Stimulated activated CD4-positive, alpha-beta T cell treated with anti-CD3 and anti-CD28 coated beads, Interleukin-4, amount 100 ng/mL, for 1 hour (primary cell): ENCODE results near the gene ZNF275.
"Not testable (repeated sequence)": the region's sequence is repeated elsewhere in the genome, so short reads cannot be mapped to it uniquely, and the experiment has no call there.

Experiments used
- DNase-seq: peaks from one replicate; pipeline ENCODE4 v3.0.0-alpha.2; 2020

Gene ZNF275

GRCh38 chrX:153333821-153334653, at the start of gene ZNF275:
Gene ZNF275 (plus strand): TSS chrX:153334153. CDS start chrX:153336680, 2,527 bp downstream.
- DNase-seq = peak; percentile 80

- DNase-seq = not testable (repeated sequence)
These were observed 48.3 kb upstream of the ZNF275 start for GRCh38 chrX:153285678-153286077.

- DNase-seq = not testable (repeated sequence)
These were observed 45.1 kb upstream of the ZNF275 start for GRCh38 chrX:153288807-153289206.

GRCh38 chrX:153293485-153294071, 40.4 kb upstream of the ZNF275 start:
- DNase-seq = not testable (repeated sequence)

- DNase-seq = no peak
These were observed 36.6 kb upstream of the ZNF275 start for GRCh38 chrX:153297376-153297775.

- DNase-seq = no peak
These were observed 34.1 kb upstream of the ZNF275 start for GRCh38 chrX:153299855-153300254.

- no peak for DNase-seq
These were observed 32.2 kb upstream of the ZNF275 start for GRCh38 chrX:153301746-153302145.

GRCh38 chrX:153302796-153303195, 31.2 kb upstream of the ZNF275 start:
- no peak for DNase-seq

GRCh38 chrX:153303276-153304262, 30.4 kb upstream of the ZNF275 start:
- no peak for DNase-seq

GRCh38 chrX:153304988-153305736, 28.8 kb upstream of the ZNF275 start:
- DNase-seq = no peak

GRCh38 chrX:153305972-153306371, 28.0 kb upstream of the ZNF275 start:
- DNase-seq = no peak

- DNase-seq = no peak
These were observed 27.3 kb upstream of the ZNF275 start for GRCh38 chrX:153306527-153307115.

GRCh38 chrX:153307276-153308178, 26.4 kb upstream of the ZNF275 start:
- no peak for DNase-seq

GRCh38 chrX:153310901-153311300, 23.1 kb upstream of the ZNF275 start:
- DNase-seq = no peak

GRCh38 chrX:153312041-153312440, 21.9 kb upstream of the ZNF275 start:
- DNase-seq = no peak

- no peak for DNase-seq
These were observed 21.1 kb upstream of the ZNF275 start for GRCh38 chrX:153312842-153313241.

GRCh38 chrX:153317306-153317705, 16.6 kb upstream of the ZNF275 start:
- DNase-seq = no peak

- DNase-seq = no peak
These were observed 15.8 kb upstream of the ZNF275 start for GRCh38 chrX:153317996-153318722.

- no peak for DNase-seq
These were observed 15.1 kb upstream of the ZNF275 start for GRCh38 chrX:153318811-153319210.
